Mammary epithelial cell (primary cell): ENCODE measurements around the gene COMMD2.

Experiments used
- CTCF ChIP-seq, 2 donors: IDR thresholded peaks in 1 of 2; conservative IDR thresholded peaks in 1 of 2; 2 replicates each; pipeline ENCODE4 v1.5.1; 2011 to 2012; ENCODE audit warnings: inconsistent platforms in 2 of 2, low read length in 2 of 2, mild to moderate bottlenecking in 2 of 2, control low read depth in 1 of 2, low read depth in 1 of 2; ENCODE audit not compliant: insufficient read depth in 1 of 2; ENCODE audit errors: extremely low read depth in 1 of 2
- EZH2 ChIP-seq: IDR thresholded peaks from 2 replicates; pipeline ENCODE4 v1.6.1; 2012; ENCODE audit warnings: low read length, inconsistent platforms, borderline replicate concordance

DNA sequence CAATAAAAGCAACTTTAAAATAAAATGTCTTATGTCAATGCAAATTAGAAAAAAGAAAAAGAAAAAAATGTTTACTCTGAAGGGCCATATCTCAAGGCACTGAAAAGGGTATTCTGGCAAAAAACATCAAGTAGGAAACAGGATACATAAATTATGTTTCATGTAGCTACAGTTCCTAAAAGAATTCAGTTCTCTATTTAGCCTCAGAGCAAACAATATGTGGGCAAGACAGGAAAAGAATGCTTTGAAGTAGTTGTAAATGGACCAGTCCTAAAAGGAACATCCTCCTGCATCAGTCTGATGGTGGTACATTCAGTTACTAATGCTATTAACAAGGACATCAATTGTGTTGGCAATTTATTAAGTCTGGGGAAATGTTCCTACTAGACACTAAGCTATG, 8.1 kb downstream of the COMMD2 start:
- TF ChIP-seq CTCF (conservative IDR thresholded peaks at IDR 0.05 in 1 of 2, IDR thresholded peaks at IDR 0.05 in 1 of 2; ENCODE audit: extremely low read depth in 1 of 2, insufficient read depth in 1 of 2, low read depth in 1 of 2, low read length in 2 of 2) (no peak), EZH2 (no peak)
